Measurements from ENCODE around the gene SLC4A8.

DNA sequence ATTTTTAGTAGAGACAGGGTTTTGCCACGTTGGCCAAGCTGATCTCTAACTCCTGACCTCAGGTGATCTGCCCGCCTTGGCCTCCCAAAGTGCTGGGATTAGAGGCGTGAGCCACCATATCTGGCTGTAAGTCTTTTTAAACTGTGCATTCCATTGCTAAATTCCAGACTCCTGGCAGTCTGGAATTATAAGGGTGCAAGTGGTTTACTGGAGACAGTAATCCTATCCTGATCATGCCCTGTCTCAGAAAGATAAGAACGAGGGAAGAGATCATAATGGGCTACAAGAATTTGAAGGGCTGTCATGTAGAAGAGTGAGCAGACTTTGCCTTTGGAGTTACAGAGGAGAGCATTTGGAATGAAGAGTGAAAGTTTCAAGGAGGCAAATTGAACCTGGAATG, 6.8 kb upstream of the SLC4A8 start:
- TF ChIP-seq, protein P1, sequence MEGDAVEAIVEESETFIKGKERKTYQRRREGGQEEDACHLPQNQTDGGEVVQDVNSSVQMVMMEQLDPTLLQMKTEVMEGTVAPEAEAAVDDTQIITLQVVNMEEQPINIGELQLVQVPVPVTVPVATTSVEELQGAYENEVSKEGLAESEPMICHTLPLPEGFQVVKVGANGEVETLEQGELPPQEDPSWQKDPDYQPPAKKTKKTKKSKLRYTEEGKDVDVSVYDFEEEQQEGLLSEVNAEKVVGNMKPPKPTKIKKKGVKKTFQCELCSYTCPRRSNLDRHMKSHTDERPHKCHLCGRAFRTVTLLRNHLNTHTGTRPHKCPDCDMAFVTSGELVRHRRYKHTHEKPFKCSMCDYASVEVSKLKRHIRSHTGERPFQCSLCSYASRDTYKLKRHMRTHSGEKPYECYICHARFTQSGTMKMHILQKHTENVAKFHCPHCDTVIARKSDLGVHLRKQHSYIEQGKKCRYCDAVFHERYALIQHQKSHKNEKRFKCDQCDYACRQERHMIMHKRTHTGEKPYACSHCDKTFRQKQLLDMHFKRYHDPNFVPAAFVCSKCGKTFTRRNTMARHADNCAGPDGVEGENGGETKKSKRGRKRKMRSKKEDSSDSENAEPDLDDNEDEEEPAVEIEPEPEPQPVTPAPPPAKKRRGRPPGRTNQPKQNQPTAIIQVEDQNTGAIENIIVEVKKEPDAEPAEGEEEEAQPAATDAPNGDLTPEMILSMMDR (conservative IDR thresholded peaks at IDR 0.05), result no peak
- no peak for TF ChIP-seq ZFX (IDR thresholded peaks at IDR 0.05)
